OCI-M1 (cell line): ENCODE data around the gene TARBP2.
A peak's percentile ranks its signal among the peaks of the same experiment; 100 is the strongest.
"Not testable (repeated sequence)": the region's sequence is repeated elsewhere in the genome, so short reads cannot be mapped to it uniquely, and the experiment has no call there.

Experiments
- DNase-seq: peaks from one replicate; lab custom pipeline; 2025; lab: John Stamatoyannopoulos, UW

Gene TARBP2

GRCh38 chr12:53476769-53477209 lies 24.3 kb upstream of the TARBP2 start:
- DNase-seq = peak; percentile 57

- DNase-seq = no peak
Observed at GRCh38 chr12:53478865-53479264, 22.2 kb upstream of the TARBP2 start.

DNA sequence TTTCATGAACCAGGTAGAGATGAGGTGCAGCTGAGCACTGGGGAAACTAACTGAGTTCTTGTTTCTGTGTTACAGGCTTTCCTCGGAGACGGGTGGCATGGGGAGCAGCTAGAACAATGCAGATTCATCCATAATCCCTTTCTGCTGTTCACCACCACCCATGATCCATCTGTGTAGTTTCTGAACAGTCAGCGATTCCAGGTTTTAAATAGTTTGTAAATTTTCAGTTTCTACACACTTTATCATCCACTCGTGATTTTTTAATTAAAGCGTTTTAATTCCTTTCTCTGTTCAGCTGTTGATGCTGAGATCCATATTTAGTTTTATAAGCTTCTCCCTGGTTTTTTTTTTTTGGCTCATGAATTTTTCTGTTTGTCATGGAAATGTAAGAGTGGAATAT lies 21.8 kb upstream of the TARBP2 start:
- no peak for DNase-seq

DNA sequence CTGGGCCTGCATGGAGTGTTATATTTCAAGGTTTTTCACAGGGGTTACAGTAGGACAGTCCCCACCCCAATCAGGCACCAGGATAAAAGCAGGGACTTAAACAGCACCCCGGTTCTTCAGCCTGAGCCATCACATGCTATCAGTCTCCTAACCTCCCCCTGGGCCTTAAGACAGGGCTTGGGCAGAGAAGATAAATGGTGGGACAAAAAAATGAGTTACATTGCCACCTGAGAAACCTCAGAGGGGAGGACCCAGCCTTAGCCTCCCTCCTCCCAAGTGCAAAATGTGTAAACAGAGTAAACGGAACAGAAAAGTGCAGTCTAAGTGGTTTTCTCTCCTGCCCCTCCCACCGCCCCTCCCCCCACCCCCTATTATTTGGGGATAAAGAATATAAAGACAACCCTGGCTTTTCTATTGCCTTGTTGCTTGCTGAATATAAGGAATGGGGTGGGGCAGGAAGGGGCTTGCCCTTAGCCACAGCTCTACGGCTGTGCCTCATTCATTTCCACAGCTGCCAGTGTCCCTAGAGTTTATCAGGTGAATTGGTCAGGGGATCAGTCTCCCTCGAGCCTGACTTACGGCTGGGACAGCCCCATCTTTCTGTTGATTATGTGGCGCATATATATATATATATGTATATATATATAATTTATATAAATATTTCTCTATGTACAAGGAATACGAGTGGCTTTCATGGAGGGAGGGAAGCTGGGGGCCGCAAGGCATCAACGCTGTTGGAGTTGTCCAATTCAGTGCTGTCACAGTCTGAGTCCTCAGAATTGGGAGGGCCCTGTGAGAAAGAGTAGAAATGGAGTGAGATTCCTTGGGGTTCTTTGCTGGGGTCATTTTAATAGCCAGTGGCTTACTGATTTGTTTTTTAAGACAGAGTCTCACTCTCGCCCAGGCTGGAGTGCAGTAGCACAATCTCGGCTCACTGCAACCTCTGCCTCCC lies 20.3 kb upstream of the TARBP2 start:
- no peak for DNase-seq

DNA sequence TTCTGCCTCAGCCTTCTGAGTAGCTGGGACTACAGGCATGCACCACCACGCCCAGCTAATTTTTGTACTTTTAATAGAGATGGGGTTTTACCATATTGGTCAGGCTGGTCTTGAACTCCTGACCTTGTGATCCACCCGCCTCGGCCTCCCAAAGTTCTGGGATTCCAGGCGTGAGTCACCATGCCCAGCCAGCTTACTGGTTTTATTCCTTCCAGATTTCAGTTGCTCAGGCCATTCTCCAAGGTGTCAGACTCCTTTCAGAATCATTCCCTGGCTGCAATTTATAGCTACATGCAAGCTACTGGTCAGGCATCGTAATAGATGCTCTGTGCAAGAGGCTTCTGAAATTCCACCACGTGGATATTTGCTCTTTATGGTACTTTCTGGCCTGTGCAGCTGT lies 19.6 kb upstream of the TARBP2 start:
- DNase-seq = not testable (repeated sequence)

GRCh38 chr12:53481939-53482586 lies 19.0 kb upstream of the TARBP2 start:
- peak; percentile 29 for DNase-seq

DNA sequence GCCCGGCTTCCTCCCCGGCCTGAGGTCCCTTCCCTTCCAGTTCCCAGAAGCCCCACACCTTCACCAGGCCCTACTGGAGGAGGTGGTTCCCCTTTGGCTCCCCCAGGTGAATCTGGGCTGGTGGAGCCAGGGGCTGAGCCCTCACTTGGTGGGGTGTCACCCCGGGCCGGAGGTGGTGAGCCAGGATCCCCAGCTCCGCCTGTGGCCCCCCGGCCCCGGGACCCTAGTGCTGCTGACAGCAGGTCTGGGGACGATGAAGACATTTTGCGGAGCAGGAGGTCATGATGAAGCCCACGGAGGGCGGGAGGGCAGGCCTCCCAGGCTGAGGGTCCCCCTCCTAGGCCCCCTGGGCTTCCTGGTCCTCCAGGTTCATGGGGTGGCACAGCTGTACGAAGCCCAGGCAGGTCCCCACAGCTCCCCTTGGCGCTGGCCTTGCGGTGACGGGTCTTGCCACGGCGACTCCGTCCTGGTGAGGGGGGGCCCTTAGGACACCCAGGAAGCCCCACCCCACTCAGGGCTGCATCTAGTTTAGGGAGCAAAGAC lies 18.4 kb upstream of the TARBP2 start:
- no peak for DNase-seq

DNA sequence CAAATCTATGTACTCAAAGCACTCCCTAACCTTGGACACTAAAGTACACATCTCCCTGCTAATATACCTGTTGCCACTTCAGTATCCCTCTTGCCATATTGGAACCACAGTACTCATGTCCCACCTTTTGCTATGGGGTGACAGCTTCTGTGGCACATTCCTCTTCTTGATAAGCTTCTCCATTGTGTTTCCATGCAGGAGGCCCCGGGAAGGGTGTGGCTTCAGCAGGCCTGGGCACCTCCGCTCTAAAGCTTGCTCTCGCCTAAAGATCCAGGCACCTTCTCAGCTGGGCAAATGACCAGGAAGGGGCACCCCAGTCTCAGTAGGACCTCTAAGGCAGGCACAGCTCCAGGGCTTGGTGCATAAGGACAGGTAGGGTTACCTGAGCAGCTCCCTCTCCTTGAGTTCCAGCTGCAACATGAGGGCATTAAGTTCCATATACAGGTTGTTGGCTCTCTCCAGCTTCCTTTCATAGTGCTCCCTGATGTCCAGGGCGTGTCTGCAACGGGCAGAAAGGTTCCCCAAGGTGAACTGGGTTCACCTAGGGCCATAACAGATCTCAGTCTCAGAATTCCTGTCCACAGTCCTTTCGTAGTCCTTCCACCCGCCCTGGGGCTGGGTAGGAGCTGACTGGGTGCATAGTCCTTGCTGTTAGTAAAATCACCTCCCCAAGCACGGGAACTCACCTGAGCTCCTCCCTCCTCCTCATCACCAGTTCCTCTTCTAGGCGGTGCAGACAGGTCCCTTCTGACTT lies 17.7 kb upstream of the TARBP2 start:
- no peak for DNase-seq

DNA sequence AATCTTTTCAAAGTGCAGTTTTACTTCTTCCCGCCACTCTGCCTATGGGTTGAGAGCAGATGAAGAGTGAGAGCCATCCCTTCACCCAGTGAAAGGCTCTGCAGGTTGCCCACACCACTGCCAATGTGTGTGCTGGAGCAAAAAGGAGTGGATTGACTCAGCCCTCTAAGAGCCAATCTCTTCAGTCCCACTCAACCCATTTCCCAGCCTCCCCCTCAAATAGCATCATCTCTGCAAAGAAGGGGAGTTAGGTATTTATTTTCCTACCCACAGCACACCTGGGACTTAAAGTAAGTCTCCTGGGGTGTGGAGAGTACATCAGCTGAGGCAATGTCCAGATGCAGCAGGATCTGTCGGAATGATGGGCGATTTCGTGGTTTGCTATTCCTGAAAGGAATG lies 17.1 kb upstream of the TARBP2 start:
- DNase-seq = no peak

DNA sequence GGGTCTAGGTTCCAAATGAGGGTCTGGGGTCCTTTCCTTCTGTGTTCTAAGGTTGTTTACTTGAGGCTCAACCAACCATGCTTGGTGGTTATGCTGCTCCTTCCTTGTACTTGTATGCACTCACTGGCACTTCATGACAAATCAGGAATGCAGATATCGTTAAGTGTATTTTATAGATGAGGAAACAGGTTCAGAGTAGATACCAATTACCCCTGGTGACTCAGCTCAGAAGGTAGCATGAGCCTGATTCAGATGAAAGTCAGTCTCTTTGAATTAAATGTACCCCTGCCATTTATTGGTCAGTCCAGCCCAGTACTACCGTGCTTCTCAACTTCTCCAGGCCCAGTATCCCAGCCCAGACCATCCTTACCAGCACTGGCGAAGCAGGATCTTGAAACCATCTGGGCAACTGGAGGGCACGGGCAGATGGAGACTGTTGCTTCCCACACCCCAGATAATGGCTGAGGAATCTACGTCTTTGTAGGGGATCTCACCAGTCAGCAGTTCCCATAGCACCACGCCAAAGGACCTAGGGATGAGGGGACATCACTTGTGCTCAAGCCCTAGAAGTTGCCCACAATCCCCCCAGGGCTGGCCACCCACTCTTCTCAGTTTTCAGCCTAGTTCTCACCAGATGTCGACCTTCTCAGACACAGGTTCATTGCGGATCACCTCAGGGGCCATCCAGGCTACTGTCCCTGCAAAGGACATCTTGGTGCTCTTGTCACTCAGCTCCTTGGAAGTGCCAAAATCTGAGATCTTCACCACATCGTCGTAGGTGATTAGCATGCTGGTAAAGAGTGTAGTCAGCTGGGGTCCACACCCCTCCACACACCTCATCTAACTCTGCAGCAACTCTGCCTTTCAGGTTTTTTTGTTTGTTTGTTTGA lies 16.2 kb upstream of the TARBP2 start:
- DNase-seq = no peak

- no peak for DNase-seq
Observed at GRCh38 chr12:53485955-53486735, 14.9 kb upstream of the TARBP2 start.

- no peak for DNase-seq
Observed at GRCh38 chr12:53486736-53487487, 14.2 kb upstream of the TARBP2 start.

DNA sequence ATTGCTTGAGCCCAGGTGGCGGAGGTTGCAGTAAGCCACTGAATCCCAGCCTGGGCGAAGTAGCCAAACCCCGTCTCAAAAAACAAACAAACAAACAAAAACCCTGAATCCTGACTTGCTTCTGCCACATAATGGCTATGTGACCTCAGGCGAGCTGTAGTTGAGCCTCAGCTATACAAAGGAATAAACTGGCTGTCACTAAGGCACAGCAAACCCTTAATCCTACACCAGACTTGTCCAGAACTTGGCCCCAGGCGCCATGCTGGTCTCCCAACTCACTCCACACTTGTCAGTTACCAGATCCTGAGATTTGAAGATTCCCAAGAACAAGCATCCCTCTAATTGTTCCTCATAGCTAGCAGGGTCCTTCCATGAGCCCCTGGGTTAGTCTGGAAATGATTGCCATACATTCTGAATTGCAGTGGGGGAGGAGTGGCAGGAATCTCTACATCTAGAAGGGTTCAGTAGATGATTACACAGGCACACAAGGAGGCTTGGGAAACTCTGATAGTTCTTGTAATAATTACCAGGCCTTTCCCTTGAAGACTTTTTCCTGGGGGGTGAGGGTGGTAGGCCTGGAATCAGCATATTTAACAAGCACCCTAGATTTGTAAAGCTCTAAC lies 11.7 kb upstream of the TARBP2 start:
- DNase-seq = no peak

- no peak for DNase-seq
Observed at GRCh38 chr12:53492188-53492587, 8.9 kb upstream of the TARBP2 start.

GRCh38 chr12:53492830-53493609 lies 8.1 kb upstream of the TARBP2 start:
- DNase-seq = peak; percentile 96

DNA sequence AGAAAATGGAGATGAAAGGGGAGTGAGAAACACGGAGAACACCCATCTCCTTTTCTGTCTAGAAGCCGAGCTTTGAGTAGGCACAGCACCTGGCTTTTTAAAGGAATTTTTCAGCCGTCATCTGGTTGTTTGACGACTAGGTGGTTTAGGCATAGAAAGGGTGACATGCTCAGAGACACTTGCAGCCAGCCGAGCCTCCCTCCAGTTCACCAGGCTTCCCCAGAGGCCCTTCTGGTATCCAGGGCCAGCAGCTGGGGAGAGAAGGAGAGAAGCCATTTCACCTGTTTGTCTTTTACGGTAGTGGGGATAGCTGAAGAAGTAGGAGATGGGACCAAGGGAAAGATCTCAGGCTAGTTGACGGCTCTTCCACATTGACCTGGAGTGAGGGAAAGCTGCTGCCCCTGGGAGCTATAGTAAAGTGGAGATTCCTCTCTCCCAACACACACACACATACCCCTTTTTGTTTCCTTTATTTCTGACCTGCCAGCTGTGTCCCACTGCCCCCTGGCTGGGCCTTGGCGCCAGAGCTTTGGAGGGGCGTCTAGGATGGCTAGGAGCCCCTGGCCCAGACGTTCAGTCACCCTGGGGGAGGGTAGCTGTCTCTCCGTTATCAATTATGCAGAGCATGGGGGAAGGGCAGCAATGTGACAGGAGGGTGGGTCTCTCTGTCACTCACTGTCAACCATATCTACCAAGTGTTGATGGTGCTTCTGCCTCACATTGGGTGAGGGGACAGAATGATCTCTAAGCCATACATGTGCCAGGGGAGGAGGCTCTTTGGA lies 7.3 kb upstream of the TARBP2 start:
- peak; percentile 70 for DNase-seq

- peak; percentile 72 for DNase-seq
Observed at GRCh38 chr12:53495903-53496751, 5.0 kb upstream of the TARBP2 start.
